HCT116 (cell line): Measurements from ENCODE around the gene SIRPA. TPM values are rescaled to one million over a fixed set of nuclear protein-coding genes. Genes with fewer than 3 reads are reported as not detected.

Experiments
- ATAC-seq: fragments of 200-7000 bp; cut with Tn5 transposase; 2 replicates; pipeline ENCODE4 v1.9.1; 2020; ENCODE audit warnings: mild to moderate bottlenecking, moderate library complexity
- BruUV-seq: library from RNA; stranded (reverse); fragments of 400-500 nt; replicated peaks from 2 replicates; lab custom pipeline; 2021; lab: Mats Ljungman, UMichigan
- CTCF ChIA-PET: fragments of 300-600 bp; sonication (Branson Sonifier 250); formaldehyde crosslinking; loops from one replicate; lab custom pipeline; 2021; ENCODE audit warnings: antibody characterized with exemption; lab: Charles Lee
- POLR2A ChIA-PET: fragments of 300-600, 350-600 bp; sonication (Branson Sonifier 250); formaldehyde crosslinking; loops from one replicate; lab custom pipeline; 2021; ENCODE audit warnings: antibody characterized with exemption; lab: Charles Lee
- RAD21 ChIA-PET, 2 experiments: fragments of 300-600 bp; sonication (Branson Sonifier 250); formaldehyde crosslinking; loops; one replicate each; lab custom pipeline; 2023; ENCODE audit warnings: low total read pairs in 2 of 2; ENCODE audit not compliant: uncharacterized antibody in 2 of 2, unreplicated experiment in 2 of 2, low non-redundant PET in 1 of 2; lab: Charles Lee
- DNase-seq: peaks from one replicate; pipeline ENCODE4 v3.0.0-alpha.2; 2010; ENCODE audit warnings: low read depth, low spot score
- H2AFZ ChIP-seq: fragments of 200-600 bp; shearing (Covaris generic), sonication (generic); 2 replicates; pipeline ENCODE4 v1.6.1; 2017; ENCODE audit warnings: low read depth, mixed run types, mixed read lengths, antibody characterized with exemption, low read length; ENCODE audit not compliant: poor library complexity, severe bottlenecking
- H3K27ac ChIP-seq: 2 replicates; pipeline ENCODE4 v1.5.1; 2012; ENCODE audit warnings: low read depth, low read length
- H3K27me3 ChIP-seq: fragments of 200-600 bp; sonication (generic); 2 replicates; pipeline ENCODE4 v1.6.1; 2016; ENCODE audit warnings: mixed run types, low read length, mixed read lengths; ENCODE audit not compliant: insufficient read depth
- H3K36me3 ChIP-seq, 2 experiments: fragments of 200-500 bp in 1 of 2; fragments of 200-600 bp in 1 of 2; sonication (Bioruptor generic) in 1 of 2; sonication (generic) in 1 of 2; 2 replicates each; pipeline versions ENCODE4 v1.5.1 to v1.6.1; 2014 to 2016; ENCODE audit warnings: low read length in 2 of 2, inconsistent platforms in 1 of 2, mixed read lengths in 1 of 2, mixed run types in 1 of 2; ENCODE audit not compliant: insufficient read depth in 2 of 2, control insufficient read depth in 1 of 2
- H3K4me1 ChIP-seq, 2 experiments: fragments of 200-600 bp in 1 of 2; sonication (generic) in 1 of 2; 2 replicates each; pipeline versions ENCODE4 v1.5.1 to v1.6.1; 2012 to 2017; ENCODE audit warnings: low read length in 2 of 2, inconsistent platforms in 1 of 2, mild to moderate bottlenecking in 1 of 2, mixed read lengths in 1 of 2, mixed run types in 1 of 2, moderate library complexity in 1 of 2; ENCODE audit not compliant: insufficient read depth in 2 of 2, control insufficient read depth in 1 of 2
- H3K4me2 ChIP-seq: fragments of 200-600 bp; sonication (generic); 2 replicates; pipeline ENCODE4 v1.6.1; 2017; ENCODE audit warnings: mixed run types, low read length, mixed read lengths
- H3K4me3 ChIP-seq, 2 experiments: fragments of 200-600 bp in 1 of 2; sonication (generic) in 1 of 2; replicated peaks in 1 of 2; 2 replicates each; pipeline ENCODE4 v1.5.1; 2011 to 2016; ENCODE audit warnings: low read length in 2 of 2, control low read depth in 1 of 2, low read depth in 1 of 2, mild to moderate bottlenecking in 1 of 2, mixed read lengths in 1 of 2, mixed run types in 1 of 2
- H3K79me2 ChIP-seq: fragments of 200-600 bp; sonication (generic); 2 replicates; pipeline ENCODE4 v1.6.1; 2017; ENCODE audit warnings: mild to moderate bottlenecking, mixed run types, low read length, moderate library complexity, mixed read lengths; ENCODE audit not compliant: insufficient read depth
- H3K9ac ChIP-seq: fragments of 200-600 bp; sonication (generic); 2 replicates; pipeline ENCODE4 v1.6.1; 2016; ENCODE audit warnings: low read length, mixed read lengths
- H3K9me2 ChIP-seq: fragments of 200-600 bp; sonication (generic), shearing (Covaris generic); 2 replicates; pipeline ENCODE4 v1.6.1; 2017; ENCODE audit warnings: mixed run types, mild to moderate bottlenecking, moderate library complexity; ENCODE audit not compliant: insufficient read depth
- H3K9me3 ChIP-seq, 2 experiments: fragments of 200-500 bp in 1 of 2; fragments of 200-600 bp in 1 of 2; sonication (Bioruptor generic) in 1 of 2; sonication (generic) in 1 of 2; 2 replicates each; pipeline ENCODE4 v1.6.1; 2014 to 2017; ENCODE audit warnings: low read length in 2 of 2, mixed read lengths in 2 of 2, inconsistent platforms in 1 of 2, low read depth in 1 of 2, mild to moderate bottlenecking in 1 of 2, mixed run types in 1 of 2, moderate library complexity in 1 of 2; ENCODE audit not compliant: control insufficient read depth in 1 of 2, insufficient read depth in 1 of 2
- H4K20me1 ChIP-seq: fragments of 200-600 bp; sonication (generic), shearing (Covaris generic); 2 replicates; pipeline ENCODE4 v1.6.1; 2017; ENCODE audit warnings: mixed run types, mild to moderate bottlenecking, moderate library complexity; ENCODE audit not compliant: insufficient read depth
- ATF3 ChIP-seq: IDR thresholded peaks from 2 replicates; pipeline ENCODE4 v1.6.1; 2012
- CEBPB ChIP-seq: IDR thresholded peaks from 2 replicates; pipeline ENCODE4 v1.6.1; 2012; ENCODE audit warnings: low read depth
- EGR1 ChIP-seq: IDR thresholded peaks from 2 replicates; pipeline ENCODE4 v1.6.1; 2012; ENCODE audit warnings: low read depth
- ELF1 ChIP-seq: IDR thresholded peaks from 2 replicates; pipeline ENCODE4 v1.6.1; 2012; ENCODE audit warnings: low read depth, borderline replicate concordance
- EZH2 ChIP-seq: fragments of 200-600 bp; sonication (generic); IDR thresholded peaks from 2 replicates; pipeline ENCODE4 v1.6.1; 2017; ENCODE audit warnings: antibody characterized with exemption, mixed run types
- EZH2phosphoT487 ChIP-seq: fragments of 200-600 bp; IDR thresholded peaks from 2 replicates; pipeline ENCODE4 v1.6.1; 2018; ENCODE audit warnings: antibody characterized with exemption, borderline replicate concordance
- FOSL1 ChIP-seq: IDR thresholded peaks from 2 replicates; pipeline ENCODE4 v1.6.1; 2012; ENCODE audit warnings: low read depth
- JUND ChIP-seq: IDR thresholded peaks from 2 replicates; pipeline ENCODE4 v1.6.1; 2012
- POLR2A ChIP-seq: IDR thresholded peaks from 2 replicates; pipeline ENCODE4 v1.7.0; 2011; ENCODE audit warnings: borderline replicate concordance; ENCODE audit not compliant: insufficient read depth, insufficient read length; ENCODE audit errors: extremely low read depth
- RAD21 ChIP-seq: IDR thresholded peaks from 2 replicates; pipeline ENCODE4 v1.6.1; 2012; ENCODE audit warnings: low read depth, mild to moderate bottlenecking
- REST ChIP-seq: IDR thresholded peaks from 2 replicates; pipeline ENCODE4 v1.6.1; 2012; ENCODE audit warnings: low read depth
- SIN3A ChIP-seq: IDR thresholded peaks from 2 replicates; pipeline ENCODE4 v1.6.1; 2012; ENCODE audit warnings: low read depth
- SP1 ChIP-seq: IDR thresholded peaks from 2 replicates; pipeline ENCODE4 v1.6.1; 2012; ENCODE audit warnings: low read depth
- SRF ChIP-seq: IDR thresholded peaks from 2 replicates; pipeline ENCODE4 v1.6.1; 2012; ENCODE audit warnings: low read depth
- TCF7L2 ChIP-seq: IDR thresholded peaks from 2 replicates; pipeline ENCODE4 v1.7.0; 2011; ENCODE audit warnings: borderline replicate concordance, inconsistent platforms; ENCODE audit not compliant: insufficient read depth, insufficient read length; ENCODE audit errors: extremely low read depth
- YY1 ChIP-seq: IDR thresholded peaks from 2 replicates; pipeline ENCODE4 v1.6.1; 2011; ENCODE audit warnings: low read length, low read depth, moderate library complexity, mild to moderate bottlenecking; ENCODE audit not compliant: insufficient replicate concordance; ENCODE audit errors: extremely low read depth
- ZFX ChIP-seq: fragments of 450-650 bp; IDR thresholded peaks from 2 replicates; pipeline ENCODE4 v1.6.1; 2017
- ZNF274 ChIP-seq: fragments of 200-500 bp; sonication (Bioruptor generic); IDR thresholded peaks from 2 replicates; pipeline ENCODE4 v1.6.1; 2014; ENCODE audit warnings: mild to moderate bottlenecking, low read depth, low read length, inconsistent platforms
- intact Hi-C: fragments of 100-400 bp; cut with micrococcal nuclease; formaldehyde crosslinking; loops from 2 replicates; pipeline ENCODE4 v1.10.0; 2022
- total RNA-seq: library from RNA; stranded (reverse); gene quantifications from one replicate; pipeline ENCODE4 v1.2.1, GENCODE V29; 2021; ENCODE audit not compliant: unreplicated experiment
- TF ChIP-seq, protein P1 (sequence below): IDR thresholded peaks from 2 replicates; pipeline ENCODE4 v1.6.1; 2012

The SIRPA gene
- total RNA-seq, 1 experiment from 2014 or later = 15.3 TPM

DNA sequence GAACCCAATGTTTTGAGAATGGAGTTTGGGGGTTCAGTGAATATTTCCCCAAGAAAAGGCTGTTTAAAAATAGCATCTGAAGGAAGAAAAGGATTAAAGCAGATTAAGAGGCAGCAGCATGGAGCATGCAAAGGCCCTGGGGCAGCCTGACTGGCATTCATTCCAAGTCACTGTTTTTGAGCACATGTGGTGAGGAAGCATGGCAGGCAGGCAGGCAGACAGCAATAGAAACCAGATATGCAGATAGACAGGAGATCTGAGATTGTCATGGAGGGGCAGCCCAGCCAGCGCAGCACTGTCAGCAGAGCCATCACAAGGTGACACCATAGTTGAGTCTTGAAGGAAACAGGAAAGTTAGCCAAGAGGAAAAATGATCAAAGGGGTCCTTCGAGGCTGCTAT, 37.8 kb downstream of the SIRPA start:
- Histone ChIP-seq H3K4me1 (no peaks in the 10 kb centered on the region), H3K27me3 (no peaks in the 10 kb centered on the region), H3K79me2 (no peaks in the 10 kb centered on the region), H3K4me2 (no peak overlapping the region), H3K9ac (no peak overlapping the region), H3K36me3 (no peaks in the 10 kb centered on the region), H3K9me2 (no peaks in the 10 kb centered on the region), H2AFZ (no peak overlapping the region), H3K27ac (no peak overlapping the region), H4K20me1 (no peaks in the 10 kb centered on the region), H3K4me3 (no peak overlapping the region), H3K9me3 (no peaks in the 10 kb centered on the region)
- DNase-seq = no peak
- ChIA-PET POLR2A (no interaction called here), RAD21 (no interaction called here), CTCF (no interaction called here)
- BruUV-seq = no TSS peak
- TF ChIP-seq ZNF274 = no peak
- TF ChIP-seq CEBPB = no peak
- no peak for TF ChIP-seq ZFX
- no peak for TF ChIP-seq POLR2A
- TF ChIP-seq SRF = no peak
- TF ChIP-seq, protein P1, sequence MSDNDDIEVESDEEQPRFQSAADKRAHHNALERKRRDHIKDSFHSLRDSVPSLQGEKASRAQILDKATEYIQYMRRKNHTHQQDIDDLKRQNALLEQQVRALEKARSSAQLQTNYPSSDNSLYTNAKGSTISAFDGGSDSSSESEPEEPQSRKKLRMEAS = no peak
- TF ChIP-seq SIN3A = no peak
- TF ChIP-seq TCF7L2 = no peak
- TF ChIP-seq EGR1 = no peak
- no peak for TF ChIP-seq EZH2
- no peak for TF ChIP-seq FOSL1
- TF ChIP-seq ELF1 = no peak
- TF ChIP-seq SP1 = no peak
- no peak for TF ChIP-seq JUND
- TF ChIP-seq YY1 = no peak
- TF ChIP-seq RAD21 = no peak
- no peak for ATAC-seq
- intact Hi-C loops = no loop called here

DNA sequence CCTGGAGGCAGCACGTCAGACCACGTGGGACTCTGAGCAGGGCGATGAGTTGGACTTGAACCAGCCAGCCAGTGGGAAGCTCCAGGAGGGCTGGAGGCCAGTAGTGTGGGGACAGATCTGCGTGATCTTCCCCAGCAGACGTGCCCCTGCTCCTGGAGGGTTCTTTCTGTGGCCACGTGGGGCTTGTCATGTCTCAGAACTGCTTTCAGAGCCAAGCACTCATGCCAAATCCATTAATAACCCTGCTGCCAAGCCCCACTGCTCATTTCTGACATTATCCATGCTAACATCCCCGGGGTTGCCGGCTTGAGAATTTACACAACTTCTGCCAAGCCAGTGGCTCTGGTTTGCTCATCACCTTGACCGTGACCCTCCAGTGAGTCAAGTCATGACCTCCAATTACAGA, 38.3 kb downstream of the SIRPA start:
- Histone ChIP-seq H4K20me1 (no peaks in the 10 kb centered on the region), H3K4me1 (no peaks in the 10 kb centered on the region), H3K9ac (no peak overlapping the region), H2AFZ (no peak overlapping the region), H3K9me2 (no peaks in the 10 kb centered on the region), H3K27me3 (no peaks in the 10 kb centered on the region), H3K27ac (no peak overlapping the region), H3K4me2 (no peak overlapping the region), H3K79me2 (no peaks in the 10 kb centered on the region), H3K9me3 (no peaks in the 10 kb centered on the region), H3K4me3 (no peak overlapping the region), H3K36me3 (no peaks in the 10 kb centered on the region)
- DNase-seq (no peak), ATAC-seq (no peak)
- RAD21 ChIA-PET = no interaction called here
- CTCF ChIA-PET = no interaction called here
- TF ChIP-seq SP1 (no peak), RAD21 (no peak), ATF3 (no peak), REST (no peak), EZH2phosphoT487 (no peak), TCF7L2 (no peak), EGR1 (no peak), POLR2A (no peak)
- TF ChIP-seq, protein P1 = no peak
- POLR2A ChIA-PET = no interaction called here
- BruUV-seq = no TSS peak
- intact Hi-C loops = no loop called here
